ENCODE data around the gene SCTR.
A peak's percentile ranks its signal among the peaks of the same experiment; 100 is the strongest.
"Not testable (repeated sequence)": the region's sequence is repeated elsewhere in the genome, so short reads cannot be mapped to it uniquely, and the experiment has no call there.

Gene SCTR

DNA sequence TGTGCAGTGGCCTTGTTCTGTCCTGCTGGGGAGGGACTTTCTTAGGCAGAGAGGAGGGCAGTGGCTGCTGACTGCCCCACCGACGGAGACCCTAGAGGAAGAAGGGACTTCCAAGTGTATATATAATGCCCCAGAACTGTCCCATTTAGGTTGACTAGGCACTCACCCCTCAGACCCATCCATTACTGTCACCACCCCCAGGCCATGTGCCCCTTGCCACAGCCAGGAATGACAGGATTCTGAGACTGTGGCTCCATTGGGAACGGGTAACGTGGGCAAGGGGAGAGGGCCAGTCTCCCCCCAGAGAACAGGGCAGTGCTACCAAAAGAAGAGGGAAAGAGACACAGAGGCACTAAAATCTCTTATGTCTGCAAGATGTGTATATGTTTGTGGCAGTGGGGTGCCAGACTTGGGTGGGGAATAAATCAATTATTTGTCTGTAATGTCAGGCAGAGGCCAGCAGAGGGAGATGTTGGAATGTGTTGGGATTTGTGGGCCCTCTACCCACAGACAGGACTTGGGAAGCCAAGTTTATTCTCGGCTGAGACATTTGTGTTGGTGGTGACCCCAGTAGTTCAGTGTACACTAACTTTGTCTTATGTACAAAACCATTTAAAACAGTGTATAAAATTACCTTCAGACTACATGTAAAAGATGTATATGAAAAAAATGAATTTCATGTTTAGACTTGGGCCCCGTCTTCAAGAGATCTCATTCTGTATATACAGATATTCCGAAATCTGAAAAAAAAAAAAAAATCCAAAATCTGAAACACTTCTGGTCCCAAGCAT lies 116.7 kb downstream of the SCTR start:
- peak; percentile 84 for DNase-seq (ENCODE audit: low spot score)

DNA sequence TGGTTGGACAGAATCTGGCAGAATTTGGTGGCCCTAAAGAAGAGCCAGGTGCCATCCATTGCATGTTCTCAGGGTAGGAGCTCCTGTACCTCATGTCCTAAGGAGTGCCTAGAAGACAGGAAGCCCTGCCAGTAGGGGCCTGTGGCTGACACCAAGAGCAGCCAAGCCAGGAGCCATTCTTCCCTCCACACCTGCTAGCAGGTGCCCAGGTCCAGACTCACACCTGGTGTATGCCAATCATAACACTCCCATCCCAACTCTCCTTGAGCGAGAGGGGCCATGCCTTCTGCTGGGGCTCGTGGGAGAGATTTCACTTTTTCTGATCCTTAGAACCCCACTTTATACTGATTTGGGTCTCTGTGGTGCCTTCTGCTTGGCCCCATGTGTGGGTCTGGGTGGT lies 119.1 kb downstream of the SCTR start:
- no peak for DNase-seq (ENCODE audit: low spot score)

DNA sequence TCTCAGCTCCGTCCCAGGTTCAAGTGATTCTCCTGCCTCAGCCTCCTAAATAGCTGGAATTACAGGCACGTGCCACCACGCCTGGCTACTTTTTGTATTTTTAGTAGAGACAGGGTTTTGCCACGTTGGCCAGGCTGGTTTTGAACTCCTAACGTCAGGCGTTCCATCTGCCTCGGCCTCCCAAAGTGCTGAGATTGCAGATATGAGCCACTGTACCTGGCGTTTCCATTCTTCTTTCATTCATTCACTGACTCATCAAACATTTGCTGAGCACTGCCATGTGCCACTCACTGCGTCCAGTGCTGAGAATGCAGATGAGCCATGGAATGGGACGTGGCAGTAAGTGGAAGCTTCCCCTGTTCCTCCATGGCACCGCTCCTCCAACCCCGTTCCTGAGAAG lies 120.7 kb downstream of the SCTR start:
- DNase-seq (ENCODE audit: low spot score) = not testable (repeated sequence)

DNA sequence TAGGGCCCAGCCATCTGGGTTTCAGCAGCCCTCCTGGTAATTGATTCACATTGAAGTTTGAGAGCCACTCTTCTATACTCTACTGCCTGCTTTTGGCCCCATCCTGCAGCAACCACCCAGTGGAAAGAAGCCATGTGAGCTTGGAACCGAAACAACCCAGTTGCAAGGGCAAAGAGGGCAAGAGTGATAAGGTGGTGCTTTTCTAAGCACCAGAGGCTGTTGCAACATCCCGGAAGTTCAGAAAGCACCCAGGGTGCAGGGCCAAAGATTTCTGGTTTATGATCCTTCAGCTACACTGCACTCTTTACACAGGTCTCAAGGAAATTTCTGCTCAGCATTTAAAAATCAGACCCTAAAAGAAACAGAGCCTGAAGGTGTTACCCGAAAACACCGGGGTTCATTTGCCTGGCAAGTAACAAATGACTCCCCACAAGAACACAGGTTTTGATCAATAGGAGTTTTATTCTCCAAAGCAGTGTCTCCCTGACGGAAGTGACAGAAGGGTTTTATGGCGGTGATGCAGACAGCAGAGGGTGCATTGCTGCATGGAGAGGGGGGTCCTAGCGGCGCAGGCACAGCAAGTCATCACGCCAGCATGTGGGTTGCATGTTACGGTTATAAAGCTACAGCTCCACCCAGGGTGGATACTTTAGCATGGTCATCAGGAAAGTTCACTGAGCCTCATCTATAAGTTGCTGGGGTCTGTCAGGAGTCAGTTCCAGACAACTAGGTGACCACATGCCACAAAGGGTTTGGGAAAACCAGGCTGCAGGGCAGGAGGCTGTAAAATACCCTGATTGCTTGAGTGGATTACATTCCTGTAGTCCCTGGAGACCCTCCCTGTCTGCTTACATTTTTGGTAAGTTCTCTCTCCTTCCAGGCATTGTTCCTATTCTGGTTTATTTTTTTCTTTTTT lies 121.4 kb downstream of the SCTR start:
- DNase-seq (ENCODE audit: low spot score) = no peak

DNA sequence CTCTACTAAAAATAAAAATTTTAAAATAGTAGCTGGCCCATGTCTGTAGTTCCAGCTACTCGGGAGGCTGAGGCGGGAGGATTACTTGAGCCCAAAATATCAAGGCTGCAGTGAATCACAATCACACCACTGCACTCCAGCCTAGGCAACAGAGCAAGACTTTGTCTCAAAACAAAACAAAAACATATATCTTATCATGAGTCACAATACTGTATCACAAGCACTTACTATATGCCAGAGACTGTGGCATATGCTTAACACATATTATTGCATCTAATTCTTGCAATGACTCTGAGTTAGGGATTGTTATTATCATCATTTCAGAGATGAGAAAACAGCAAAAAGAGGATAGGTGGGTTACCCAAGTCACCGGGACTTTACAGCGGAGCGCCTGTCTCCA lies 122.2 kb downstream of the SCTR start:
- DNase-seq (ENCODE audit: low spot score) = no peak

DNA sequence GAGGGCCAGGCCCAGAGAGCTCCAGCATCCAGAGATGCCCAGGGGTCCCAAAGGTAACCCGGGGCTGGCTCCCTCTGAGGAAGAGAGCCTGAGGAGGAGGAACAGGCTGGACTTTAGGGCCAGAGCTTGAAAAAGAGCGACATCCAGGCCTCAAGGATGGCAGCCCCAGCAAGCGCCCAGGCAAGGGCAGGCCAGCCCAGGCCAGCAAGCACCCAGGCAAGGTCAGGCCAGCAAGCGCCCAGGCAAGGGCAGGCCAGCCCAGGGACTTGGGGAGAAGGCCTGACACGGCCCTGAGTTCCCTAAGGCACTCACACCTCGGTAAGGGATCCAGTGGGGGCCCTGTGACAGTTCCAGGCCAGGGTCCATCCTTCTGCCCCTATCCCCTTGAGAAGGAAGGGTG lies 127.1 kb downstream of the SCTR start:
- no peak for DNase-seq (ENCODE audit: low spot score)

DNA sequence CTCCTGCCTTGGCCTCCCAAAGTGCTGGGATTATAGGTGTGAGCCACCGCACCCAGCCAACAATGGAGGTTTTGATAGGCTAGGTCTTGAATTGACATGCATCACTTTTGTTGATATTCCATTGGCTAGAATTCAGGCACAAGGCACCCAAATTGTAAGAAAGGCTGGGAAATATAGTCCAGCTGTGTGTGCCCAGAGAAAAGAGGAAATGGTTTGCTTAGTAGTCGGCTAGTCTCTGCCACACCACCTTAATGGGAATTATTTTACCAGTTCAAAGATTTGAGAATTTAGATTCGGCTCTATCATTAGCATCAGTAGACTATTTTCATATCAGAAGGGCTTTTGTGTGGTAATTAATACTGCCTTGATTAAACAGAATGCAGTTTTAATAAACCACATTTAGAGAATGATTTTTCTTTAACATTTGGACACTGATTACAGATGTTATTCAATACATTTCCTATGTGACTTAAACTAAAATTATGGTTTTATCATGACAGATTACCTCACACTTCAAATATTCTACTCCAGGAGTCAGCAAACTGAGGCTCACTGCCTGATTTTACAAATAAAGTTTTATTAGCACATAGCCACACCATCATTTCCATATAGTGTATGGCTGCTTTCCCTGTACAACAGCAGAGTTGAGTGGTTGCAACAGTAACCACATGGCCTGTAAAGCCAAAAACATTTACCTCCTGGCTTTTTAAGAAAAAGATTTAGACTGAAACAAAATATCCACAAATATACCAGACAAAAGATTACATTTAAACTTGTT lies 130.1 kb downstream of the SCTR start:
- DNase-seq (ENCODE audit: low spot score) = no peak
